BJ (cell line): ENCODE results near the gene RFC4. TPM values are rescaled to one million over a fixed set of nuclear protein-coding genes. Genes with fewer than 3 reads are reported as not detected.

Experiments
- CTCF ChIA-PET: fragments of 350-600 bp; formaldehyde crosslinking; extraction: SDS; loops from one replicate; lab custom pipeline; 2021; ENCODE audit warnings: antibody characterized with exemption, inconsistent platforms; lab: Yijun Ruan, JAX
- POLR2A ChIA-PET: fragments of 300-600 bp; sonication (Branson Sonifier 250); formaldehyde crosslinking; extraction: SDS; loops from one replicate; lab custom pipeline; 2021; ENCODE audit warnings: antibody characterized with exemption; lab: Charles Lee
- DNase-seq: peaks from one replicate; pipeline ENCODE4 v3.0.0-alpha.2; 2011; ENCODE audit warnings: low read depth
- H3K27me3 ChIP-seq: 2 replicates; pipeline ENCODE4 v1.6.0; 2011; ENCODE audit warnings: low read length; ENCODE audit not compliant: control insufficient read depth, insufficient read depth
- H3K36me3 ChIP-seq: 2 replicates; pipeline ENCODE4 v1.5.1; 2011; ENCODE audit warnings: low read length; ENCODE audit not compliant: control insufficient read depth, insufficient read depth
- H3K4me3 ChIP-seq: 2 replicates; pipeline ENCODE4 v1.5.1; 2011; ENCODE audit warnings: low read depth, mild to moderate bottlenecking, control low read depth, low read length
- polyA plus RNA-seq: library from polyadenylated mRNA; depleted of rRNA; stranded (reverse); fragments of >200 nt; gene quantifications from 2 replicates; pipeline ENCODE4 v1.2.3, GENCODE V29; 2011
- TF ChIP-seq, protein P1 (sequence below): IDR thresholded peaks from 2 replicates; pipeline ENCODE4 v1.5.1; 2011; ENCODE audit warnings: low read depth, mild to moderate bottlenecking, control low read depth, inconsistent platforms, low read length, moderate library complexity; ENCODE audit not compliant: insufficient read depth

RFC4 gene
- polyA plus RNA-seq, 1 experiment, result 6.9 TPM

DNA sequence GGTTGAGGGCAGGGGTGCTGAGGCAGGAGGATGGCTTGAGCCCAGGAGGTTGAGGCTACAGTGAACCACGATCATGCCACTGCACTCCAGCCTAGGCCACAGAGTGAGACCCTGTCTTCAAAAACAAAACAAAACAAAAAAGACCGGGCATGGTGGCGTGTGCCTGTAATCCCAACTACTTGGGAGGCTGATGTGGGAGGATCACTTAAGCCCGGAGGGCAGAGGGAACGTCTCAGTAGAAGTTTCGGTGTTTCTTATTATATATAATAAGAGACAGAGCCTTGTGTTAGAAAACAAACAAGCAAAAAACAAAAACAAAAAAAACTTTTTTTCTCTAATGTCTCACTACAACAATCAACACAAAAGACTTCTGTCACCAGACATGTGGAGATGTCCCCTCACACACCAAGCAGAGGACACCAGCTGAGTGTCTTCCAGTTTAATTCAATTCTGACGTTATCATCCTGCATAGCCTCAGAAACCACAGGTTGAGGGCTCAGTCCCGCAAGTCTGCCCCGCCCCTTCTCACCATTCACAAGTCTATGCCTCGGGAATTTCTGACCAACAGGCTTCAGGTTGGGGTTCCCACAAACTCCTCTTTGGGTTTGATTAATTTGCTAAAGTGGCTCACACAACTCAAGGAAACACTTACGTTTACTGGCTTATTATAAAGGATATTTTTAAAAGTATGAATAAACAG is 46.9 kb downstream of the RFC4 start:
- DNase-seq, result no peak
- TF ChIP-seq, protein P1, sequence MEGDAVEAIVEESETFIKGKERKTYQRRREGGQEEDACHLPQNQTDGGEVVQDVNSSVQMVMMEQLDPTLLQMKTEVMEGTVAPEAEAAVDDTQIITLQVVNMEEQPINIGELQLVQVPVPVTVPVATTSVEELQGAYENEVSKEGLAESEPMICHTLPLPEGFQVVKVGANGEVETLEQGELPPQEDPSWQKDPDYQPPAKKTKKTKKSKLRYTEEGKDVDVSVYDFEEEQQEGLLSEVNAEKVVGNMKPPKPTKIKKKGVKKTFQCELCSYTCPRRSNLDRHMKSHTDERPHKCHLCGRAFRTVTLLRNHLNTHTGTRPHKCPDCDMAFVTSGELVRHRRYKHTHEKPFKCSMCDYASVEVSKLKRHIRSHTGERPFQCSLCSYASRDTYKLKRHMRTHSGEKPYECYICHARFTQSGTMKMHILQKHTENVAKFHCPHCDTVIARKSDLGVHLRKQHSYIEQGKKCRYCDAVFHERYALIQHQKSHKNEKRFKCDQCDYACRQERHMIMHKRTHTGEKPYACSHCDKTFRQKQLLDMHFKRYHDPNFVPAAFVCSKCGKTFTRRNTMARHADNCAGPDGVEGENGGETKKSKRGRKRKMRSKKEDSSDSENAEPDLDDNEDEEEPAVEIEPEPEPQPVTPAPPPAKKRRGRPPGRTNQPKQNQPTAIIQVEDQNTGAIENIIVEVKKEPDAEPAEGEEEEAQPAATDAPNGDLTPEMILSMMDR, result no peak
- Histone ChIP-seq H3K36me3 (no peaks in the 10 kb centered on the region), H3K4me3 (no peak overlapping the region), H3K27me3 (no peaks in the 10 kb centered on the region)
- CTCF ChIA-PET, result no interaction called here
- POLR2A ChIA-PET, result no interaction called here

DNA sequence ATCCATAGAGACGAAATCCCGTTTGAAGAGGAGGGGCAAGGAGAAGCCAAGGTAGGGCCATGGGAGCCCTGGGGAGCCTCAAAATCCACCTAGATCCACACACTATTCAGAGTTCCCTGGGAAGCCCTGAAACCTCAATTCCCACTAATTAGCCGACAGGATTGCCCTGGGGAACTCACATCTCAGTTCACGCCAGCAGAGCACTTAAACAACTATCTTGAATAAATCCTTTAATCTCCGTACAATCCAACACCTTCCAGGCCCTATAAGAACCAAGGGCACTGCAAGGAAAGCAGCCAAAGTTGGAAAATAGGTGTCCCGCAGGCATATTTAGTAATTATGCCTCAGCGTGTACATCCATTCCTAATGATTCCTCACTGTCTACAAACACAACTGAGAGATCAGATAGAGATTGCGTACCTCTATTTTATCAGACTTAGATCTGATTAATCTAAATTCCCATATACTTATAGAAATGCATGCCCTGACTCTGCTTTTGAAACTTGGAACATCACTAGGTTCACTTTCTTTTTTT is 48.5 kb downstream of the RFC4 start:
- no peaks in the 10 kb centered on the region for H3K36me3 ChIP-seq

DNA sequence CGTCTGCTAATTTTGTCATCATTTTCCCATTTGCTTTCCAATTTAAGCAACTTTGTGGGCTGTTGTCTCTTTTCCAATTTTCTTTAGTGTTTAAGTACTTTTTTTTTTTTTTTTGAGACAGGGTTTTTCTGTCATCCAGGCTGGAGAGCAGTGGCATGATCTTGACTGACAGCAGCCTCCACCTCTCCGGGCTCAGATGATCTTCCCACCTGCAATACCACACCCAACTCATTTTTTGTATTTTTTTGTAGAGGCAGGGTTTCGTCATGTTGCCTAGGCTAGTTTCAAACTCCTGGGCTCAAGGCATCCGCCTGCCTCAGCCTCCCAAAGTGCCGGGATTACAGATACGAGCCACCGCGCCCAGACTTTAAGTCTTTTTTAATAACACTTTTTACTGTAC is 49.1 kb downstream of the RFC4 start:
- no peaks in the 10 kb centered on the region for H3K27me3 ChIP-seq
- H3K4me3 ChIP-seq, result no peak overlapping the region
- ChIA-PET POLR2A (no interaction called here), CTCF (interaction anchor here (0.6 kb wide), 1 partner anchor 137 kb away, joined by 3 read pairs; no protein-coding TSS in a partner anchor)
- TF ChIP-seq, protein P1, result no peak
- DNase-seq, result no peak
- no peaks in the 10 kb centered on the region for H3K36me3 ChIP-seq

More for the DNA sequence above, 48.5 kb downstream of the RFC4 start:
- POLR2A ChIA-PET, result no interaction called here
- TF ChIP-seq, protein P1, result no peak
- H3K4me3 ChIP-seq, result no peak overlapping the region
- no peaks in the 10 kb centered on the region for H3K27me3 ChIP-seq
- DNase-seq, result no peak
- CTCF ChIA-PET, result no interaction called here

DNA sequence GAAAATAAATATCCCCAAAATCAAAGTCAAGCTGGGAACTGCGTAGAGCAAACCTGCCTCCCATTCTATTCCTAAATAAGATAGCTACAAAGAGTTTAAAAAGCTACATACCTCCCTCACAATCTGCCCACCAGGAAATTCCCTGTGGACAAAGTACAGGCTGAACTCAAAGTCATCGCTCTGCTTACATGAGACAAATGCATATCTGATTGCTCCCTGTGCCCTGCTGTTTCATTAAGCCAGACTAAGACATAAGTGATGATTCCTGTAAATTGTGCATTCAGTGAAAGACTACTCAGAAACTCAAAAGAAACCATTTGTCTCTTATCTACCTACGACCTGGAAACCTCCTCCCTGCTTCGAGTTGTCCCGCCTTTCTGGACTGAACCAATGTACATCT is 51.4 kb downstream of the RFC4 start:
- H3K27me3 ChIP-seq, result no peaks in the 10 kb centered on the region
- ChIA-PET CTCF (no interaction called here), POLR2A (no interaction called here)
- no peak for DNase-seq
- no peak overlapping the region for H3K4me3 ChIP-seq
- TF ChIP-seq, protein P1, result no peak
- no peaks in the 10 kb centered on the region for H3K36me3 ChIP-seq

DNA sequence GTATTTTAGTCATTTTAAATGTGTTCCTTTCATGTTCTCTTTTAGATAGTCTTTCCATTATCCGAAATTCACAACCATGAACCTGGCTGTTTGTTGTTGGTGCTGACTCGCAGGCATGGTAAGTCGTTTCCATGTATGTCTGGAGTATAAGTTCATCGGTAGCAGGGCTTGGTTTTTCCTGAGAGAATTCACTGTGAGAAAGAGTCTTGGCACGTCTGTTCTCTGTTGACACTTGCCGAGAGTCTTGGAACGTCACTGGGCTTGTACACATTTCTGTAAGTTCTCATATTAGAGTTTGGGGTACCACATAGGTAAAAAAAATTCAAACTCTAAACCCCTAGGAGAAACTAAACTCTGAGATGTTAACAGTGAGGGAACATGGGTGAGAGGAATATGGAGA is 52.3 kb downstream of the RFC4 start:
- TF ChIP-seq, protein P1, result no peak
- no peak overlapping the region for H3K4me3 ChIP-seq
- no peak for DNase-seq
- no peaks in the 10 kb centered on the region for H3K27me3 ChIP-seq
- CTCF ChIA-PET, result no interaction called here
- no peaks in the 10 kb centered on the region for H3K36me3 ChIP-seq
- POLR2A ChIA-PET, result no interaction called here
